ENCODE results near the gene MESD.

Gene MESD

GRCh38 chr15:80923668-80924067 is 66.0 kb downstream of the MESD start:
- no peak overlapping the region for H3K4me3 ChIP-seq (ENCODE audit: low read length)
- TF ChIP-seq CTCF (IDR thresholded peaks at IDR 0.05; ENCODE audit: insufficient read depth, low read depth, low read length, missing control alignments): no peak
- DNase-seq (ENCODE audit: low read depth): peak; percentile 35

- H3K4me3 ChIP-seq (ENCODE audit: low read length): no peak overlapping the region
- no peak for DNase-seq (ENCODE audit: low read depth)
- no peak for TF ChIP-seq CTCF (IDR thresholded peaks at IDR 0.05; ENCODE audit: insufficient read depth, low read depth, low read length, missing control alignments)
These were observed 67.7 kb downstream of the MESD start for GRCh38 chr15:80921736-80922410.

GRCh38 chr15:80920271-80920699 is 69.3 kb downstream of the MESD start:
- no peak for TF ChIP-seq CTCF (IDR thresholded peaks at IDR 0.05; ENCODE audit: insufficient read depth, low read depth, low read length, missing control alignments)
- no peak overlapping the region for H3K4me3 ChIP-seq (ENCODE audit: low read length)
- DNase-seq (ENCODE audit: low read depth): no peak

- peak; percentile 42 for DNase-seq (ENCODE audit: low read depth)
- no peak for TF ChIP-seq CTCF (IDR thresholded peaks at IDR 0.05; ENCODE audit: insufficient read depth, low read depth, low read length, missing control alignments)
- no peak overlapping the region for H3K4me3 ChIP-seq (ENCODE audit: low read length)
These were observed 71.3 kb downstream of the MESD start for GRCh38 chr15:80918196-80918783.

- no peak overlapping the region for H3K4me3 ChIP-seq (ENCODE audit: low read length)
- no peak for TF ChIP-seq CTCF (IDR thresholded peaks at IDR 0.05; ENCODE audit: insufficient read depth, low read depth, low read length, missing control alignments)
- no peak for DNase-seq (ENCODE audit: low read depth)
These were observed 73.6 kb downstream of the MESD start for GRCh38 chr15:80916056-80916455.

- no peak for TF ChIP-seq CTCF (IDR thresholded peaks at IDR 0.05; ENCODE audit: insufficient read depth, low read depth, low read length, missing control alignments)
- H3K4me3 ChIP-seq (ENCODE audit: low read length): no peak overlapping the region
- DNase-seq (ENCODE audit: low read depth): no peak
These were observed 74.1 kb downstream of the MESD start for GRCh38 chr15:80915472-80915871.

- no peak overlapping the region for H3K4me3 ChIP-seq (ENCODE audit: low read length)
- DNase-seq (ENCODE audit: low read depth): no peak
- TF ChIP-seq CTCF (IDR thresholded peaks at IDR 0.05; ENCODE audit: insufficient read depth, low read depth, low read length, missing control alignments): no peak
These were observed 76.1 kb downstream of the MESD start for GRCh38 chr15:80913541-80913940.
